ENCODE results near the gene OR5D13.

DNA sequence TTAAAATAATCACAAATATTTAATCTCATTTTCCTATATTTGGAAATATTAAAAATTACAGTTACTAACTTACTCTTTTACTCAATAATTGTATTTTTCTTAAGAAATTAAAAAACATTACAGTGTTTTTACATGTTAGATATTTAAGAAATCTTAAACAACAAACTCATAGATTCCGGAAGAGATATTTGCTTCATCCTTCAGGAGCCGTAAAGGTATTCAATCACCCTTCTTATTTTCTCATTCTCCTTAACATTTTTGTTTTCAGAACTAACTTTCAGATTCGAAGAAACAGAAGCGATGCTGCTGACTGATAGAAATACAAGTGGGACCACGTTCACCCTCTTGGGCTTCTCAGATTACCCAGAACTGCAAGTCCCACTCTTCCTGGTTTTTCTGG is 46.1 kb downstream of the OR5D13 start, which contains the start of gene OR5D18:
- TF ChIP-seq, protein P1, sequence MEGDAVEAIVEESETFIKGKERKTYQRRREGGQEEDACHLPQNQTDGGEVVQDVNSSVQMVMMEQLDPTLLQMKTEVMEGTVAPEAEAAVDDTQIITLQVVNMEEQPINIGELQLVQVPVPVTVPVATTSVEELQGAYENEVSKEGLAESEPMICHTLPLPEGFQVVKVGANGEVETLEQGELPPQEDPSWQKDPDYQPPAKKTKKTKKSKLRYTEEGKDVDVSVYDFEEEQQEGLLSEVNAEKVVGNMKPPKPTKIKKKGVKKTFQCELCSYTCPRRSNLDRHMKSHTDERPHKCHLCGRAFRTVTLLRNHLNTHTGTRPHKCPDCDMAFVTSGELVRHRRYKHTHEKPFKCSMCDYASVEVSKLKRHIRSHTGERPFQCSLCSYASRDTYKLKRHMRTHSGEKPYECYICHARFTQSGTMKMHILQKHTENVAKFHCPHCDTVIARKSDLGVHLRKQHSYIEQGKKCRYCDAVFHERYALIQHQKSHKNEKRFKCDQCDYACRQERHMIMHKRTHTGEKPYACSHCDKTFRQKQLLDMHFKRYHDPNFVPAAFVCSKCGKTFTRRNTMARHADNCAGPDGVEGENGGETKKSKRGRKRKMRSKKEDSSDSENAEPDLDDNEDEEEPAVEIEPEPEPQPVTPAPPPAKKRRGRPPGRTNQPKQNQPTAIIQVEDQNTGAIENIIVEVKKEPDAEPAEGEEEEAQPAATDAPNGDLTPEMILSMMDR (optimal IDR thresholded peaks at IDR 0.05 in 1 of 3, IDR thresholded peaks at IDR 0.05 in 1 of 3, conservative IDR thresholded peaks at IDR 0.05 in 1 of 3; ENCODE audit: extremely low read depth in 1 of 3, insufficient read depth in 2 of 3, low read length in 3 of 3): no peak
- no peak for TF ChIP-seq EZH2 (IDR thresholded peaks at IDR 0.05; ENCODE audit: low read length)

Measured in keratinocyte (primary cell).